ENCODE data around the gene UBXN6. TPM values are rescaled to one million over a fixed set of nuclear protein-coding genes. Genes with fewer than 3 reads are reported as not detected.

Gene UBXN6
- total RNA-seq, 1 donor from 2014 or later = 63.6 TPM

- no peaks in the 10 kb centered on the region for H3K9me3 ChIP-seq (ENCODE audit: insufficient read depth, low read depth, low read length)
- no peak overlapping the region for H3K9ac ChIP-seq (ENCODE audit: low read length)
- Mint-ChIP-seq H3K27me3 (ENCODE audit: low read depth, unreplicated experiment) (no peaks in the 10 kb centered on the region), H3K4me3 (ENCODE audit: unreplicated experiment) (no peak overlapping the region), H3K9me3 (ENCODE audit: unreplicated experiment) (no peaks in the 10 kb centered on the region), H3K36me3 (ENCODE audit: low read depth, unreplicated experiment) (peaks cover 13% of the 10 kb centered on the region), H3K27ac (ENCODE audit: unreplicated experiment) (no peak overlapping the region), H3K4me1 (ENCODE audit: low read depth, unreplicated experiment) (peaks cover 6% of the 10 kb centered on the region)
- peaks cover 20% of the 10 kb centered on the region for H3K4me1 ChIP-seq (ENCODE audit: insufficient read depth, low read length)
- no peak for DNase-seq (ENCODE audit: low read depth)
- H2AFZ ChIP-seq (ENCODE audit: low read depth, low read length) = no peak overlapping the region
- no peak overlapping the region for H3K27ac ChIP-seq (ENCODE audit: low read depth, low read length)
- no peak overlapping the region for H3K4me2 ChIP-seq (ENCODE audit: low read length)
- H3K4me3 ChIP-seq (ENCODE audit: insufficient read depth, low read depth, low read length) = no peak overlapping the region
- no peaks in the 10 kb centered on the region for H4K20me1 ChIP-seq (ENCODE audit: insufficient read depth, low read length)
- no peaks in the 10 kb centered on the region for H3K79me2 ChIP-seq (ENCODE audit: insufficient read depth, low read length)
- TF ChIP-seq, protein P1, sequence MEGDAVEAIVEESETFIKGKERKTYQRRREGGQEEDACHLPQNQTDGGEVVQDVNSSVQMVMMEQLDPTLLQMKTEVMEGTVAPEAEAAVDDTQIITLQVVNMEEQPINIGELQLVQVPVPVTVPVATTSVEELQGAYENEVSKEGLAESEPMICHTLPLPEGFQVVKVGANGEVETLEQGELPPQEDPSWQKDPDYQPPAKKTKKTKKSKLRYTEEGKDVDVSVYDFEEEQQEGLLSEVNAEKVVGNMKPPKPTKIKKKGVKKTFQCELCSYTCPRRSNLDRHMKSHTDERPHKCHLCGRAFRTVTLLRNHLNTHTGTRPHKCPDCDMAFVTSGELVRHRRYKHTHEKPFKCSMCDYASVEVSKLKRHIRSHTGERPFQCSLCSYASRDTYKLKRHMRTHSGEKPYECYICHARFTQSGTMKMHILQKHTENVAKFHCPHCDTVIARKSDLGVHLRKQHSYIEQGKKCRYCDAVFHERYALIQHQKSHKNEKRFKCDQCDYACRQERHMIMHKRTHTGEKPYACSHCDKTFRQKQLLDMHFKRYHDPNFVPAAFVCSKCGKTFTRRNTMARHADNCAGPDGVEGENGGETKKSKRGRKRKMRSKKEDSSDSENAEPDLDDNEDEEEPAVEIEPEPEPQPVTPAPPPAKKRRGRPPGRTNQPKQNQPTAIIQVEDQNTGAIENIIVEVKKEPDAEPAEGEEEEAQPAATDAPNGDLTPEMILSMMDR (IDR thresholded peaks at IDR 0.05; ENCODE audit: insufficient read depth, low read depth, low read length) = no peak
- TF ChIP-seq EZH2 (IDR thresholded peaks at IDR 0.05; ENCODE audit: insufficient read depth, low read length) = no peak
- H3K36me3 ChIP-seq (ENCODE audit: insufficient read depth, low read length) = peaks cover 2% of the 10 kb centered on the region
- no peaks in the 10 kb centered on the region for H3K27me3 ChIP-seq (ENCODE audit: insufficient read depth, low read length)
- no peak for FAIRE-seq
These were observed 47.4 kb upstream of the UBXN6 start for GRCh38 chr19:4504891-4505569.

- Histone ChIP-seq H3K9ac (ENCODE audit: low read length) (no peak overlapping the region), H3K36me3 (ENCODE audit: insufficient read depth, low read length) (peaks cover 2% of the 10 kb centered on the region), H2AFZ (ENCODE audit: low read depth, low read length) (no peak overlapping the region), H3K4me2 (ENCODE audit: low read length) (no peak overlapping the region), H3K79me2 (ENCODE audit: insufficient read depth, low read length) (no peaks in the 10 kb centered on the region), H3K4me1 (ENCODE audit: insufficient read depth, low read length) (peaks cover 20% of the 10 kb centered on the region), H4K20me1 (ENCODE audit: insufficient read depth, low read length) (no peaks in the 10 kb centered on the region), H3K27me3 (ENCODE audit: insufficient read depth, low read length) (no peaks in the 10 kb centered on the region), H3K27ac (ENCODE audit: low read depth, low read length) (no peak overlapping the region), H3K4me3 (ENCODE audit: insufficient read depth, low read depth, low read length) (no peak overlapping the region), H3K9me3 (ENCODE audit: insufficient read depth, low read depth, low read length) (no peaks in the 10 kb centered on the region)
- FAIRE-seq = no peak
- Mint-ChIP-seq H3K27me3 (ENCODE audit: low read depth, unreplicated experiment) (no peaks in the 10 kb centered on the region), H3K27ac (ENCODE audit: unreplicated experiment) (no peak overlapping the region), H3K9me3 (ENCODE audit: unreplicated experiment) (no peaks in the 10 kb centered on the region), H3K4me3 (ENCODE audit: unreplicated experiment) (no peak overlapping the region), H3K36me3 (ENCODE audit: low read depth, unreplicated experiment) (peaks cover 13% of the 10 kb centered on the region), H3K4me1 (ENCODE audit: low read depth, unreplicated experiment) (peaks cover 6% of the 10 kb centered on the region)
- no peak for TF ChIP-seq EZH2 (IDR thresholded peaks at IDR 0.05; ENCODE audit: insufficient read depth, low read length)
- TF ChIP-seq, protein P1 (IDR thresholded peaks at IDR 0.05; ENCODE audit: insufficient read depth, low read depth, low read length) = no peak
- DNase-seq (ENCODE audit: low read depth) = no peak
These were observed 46.7 kb upstream of the UBXN6 start for GRCh38 chr19:4504297-4504701.

DNA sequence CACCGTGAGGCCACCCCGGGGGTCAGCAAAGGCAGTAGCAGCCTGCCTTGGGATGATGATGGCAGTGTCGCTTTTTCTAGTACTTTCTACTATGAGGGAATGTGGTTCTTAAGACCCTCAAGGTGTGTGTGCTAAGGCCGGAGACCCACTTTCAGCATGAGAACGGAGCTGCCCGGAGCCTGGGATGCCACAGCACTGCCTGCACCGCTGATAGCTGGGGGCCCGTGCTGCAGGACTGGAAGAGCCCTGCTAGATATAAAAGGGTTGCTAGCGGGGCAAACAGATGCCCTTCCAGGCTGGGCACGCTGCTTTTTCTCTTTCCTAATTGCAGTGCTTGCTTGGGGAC, 46.2 kb upstream of the UBXN6 start:
- Mint-ChIP-seq H3K27me3 (ENCODE audit: low read depth, unreplicated experiment) (no peaks in the 10 kb centered on the region), H3K36me3 (ENCODE audit: low read depth, unreplicated experiment) (peaks cover 13% of the 10 kb centered on the region), H3K27ac (ENCODE audit: unreplicated experiment) (no peak overlapping the region), H3K4me1 (ENCODE audit: low read depth, unreplicated experiment) (peaks cover 6% of the 10 kb centered on the region), H3K4me3 (ENCODE audit: unreplicated experiment) (no peak overlapping the region), H3K9me3 (ENCODE audit: unreplicated experiment) (no peaks in the 10 kb centered on the region)
- H3K27ac ChIP-seq (ENCODE audit: low read depth, low read length) = no peak overlapping the region
- no peaks in the 10 kb centered on the region for H3K9me3 ChIP-seq (ENCODE audit: insufficient read depth, low read depth, low read length)
- H3K4me2 ChIP-seq (ENCODE audit: low read length) = no peak overlapping the region
- H3K4me1 ChIP-seq (ENCODE audit: insufficient read depth, low read length) = peaks cover 20% of the 10 kb centered on the region
- no peak for FAIRE-seq
- no peak for TF ChIP-seq EZH2 (IDR thresholded peaks at IDR 0.05; ENCODE audit: insufficient read depth, low read length)
- TF ChIP-seq, protein P1 (IDR thresholded peaks at IDR 0.05; ENCODE audit: insufficient read depth, low read depth, low read length) = no peak
- H3K79me2 ChIP-seq (ENCODE audit: insufficient read depth, low read length) = no peaks in the 10 kb centered on the region
- peaks cover 2% of the 10 kb centered on the region for H3K36me3 ChIP-seq (ENCODE audit: insufficient read depth, low read length)
- no peaks in the 10 kb centered on the region for H3K27me3 ChIP-seq (ENCODE audit: insufficient read depth, low read length)
- H2AFZ ChIP-seq (ENCODE audit: low read depth, low read length) = no peak overlapping the region
- no peak overlapping the region for H3K4me3 ChIP-seq (ENCODE audit: insufficient read depth, low read depth, low read length)
- DNase-seq (ENCODE audit: low read depth) = no peak
- no peaks in the 10 kb centered on the region for H4K20me1 ChIP-seq (ENCODE audit: insufficient read depth, low read length)
- no peak overlapping the region for H3K9ac ChIP-seq (ENCODE audit: low read length)
